CD4-positive, CD25-positive, alpha-beta regulatory T cell (primary cell): Measurements from ENCODE around the gene PTER. TPM values are rescaled to one million over a fixed set of nuclear protein-coding genes. Genes with fewer than 3 reads are reported as not detected.

ENCODE experiments used
- ATAC-seq, 2 donors: fragments of 150-1000 bp; cut with Tn5 transposase; one replicate each; pipeline ENCODE4 v1.10.0; 2021; ENCODE audit warnings: low read depth in 2 of 2, moderate number of reproducible peaks in 2 of 2, moderate library complexity in 1 of 2
- DNase-seq, 3 donors: peaks; one replicate each; pipeline versions ENCODE4 v3.0.0 to v3.0.0-alpha.2; 2012 to 2022; ENCODE audit warnings: mixed read lengths in 1 of 3
- H3K27ac ChIP-seq: one replicate; pipeline ENCODE4 v1.7.0; 2013; ENCODE audit warnings: mild to moderate bottlenecking, low read length; ENCODE audit not compliant: insufficient read depth, poor library complexity, severe bottlenecking
- H3K27me3 ChIP-seq: one replicate; pipeline ENCODE4 v1.7.0; 2013; ENCODE audit warnings: low read length; ENCODE audit not compliant: control insufficient read depth, insufficient read depth
- H3K36me3 ChIP-seq: one replicate; pipeline ENCODE4 v1.7.0; 2013; ENCODE audit warnings: mild to moderate bottlenecking, low read length, moderate library complexity; ENCODE audit not compliant: control insufficient read depth, insufficient read depth
- H3K4me1 ChIP-seq: 2 replicates; pipeline ENCODE4 v1.7.0; 2013; ENCODE audit warnings: mild to moderate bottlenecking, low read length; ENCODE audit not compliant: insufficient read depth, control insufficient read depth, poor library complexity, severe bottlenecking
- H3K4me3 ChIP-seq: one replicate; pipeline ENCODE4 v1.7.0; 2013; ENCODE audit warnings: low read depth, mild to moderate bottlenecking, low read length, moderate library complexity
- H3K9me3 ChIP-seq, 2 experiments: 1 replicate in 1 of 2; 2 replicates in 1 of 2; pipeline ENCODE4 v1.7.0; 2013; ENCODE audit warnings: low read length in 2 of 2, mild to moderate bottlenecking in 1 of 2, moderate library complexity in 1 of 2; ENCODE audit not compliant: control insufficient read depth in 2 of 2
- H3K27ac Mint-ChIP-seq, 3 donors: one replicate each; pipeline ENCODE4 v1.8.0; 2020 to 2022; ENCODE audit warnings: mild to moderate bottlenecking in 3 of 3, mixed read lengths in 3 of 3, moderate library complexity in 2 of 3
- H3K27me3 Mint-ChIP-seq: one replicate; pipeline ENCODE4 v1.8.0; 2022; ENCODE audit warnings: mild to moderate bottlenecking, mixed read lengths
- H3K36me3 Mint-ChIP-seq: one replicate; pipeline ENCODE4 v1.8.0; 2020; ENCODE audit warnings: mixed read lengths
- H3K4me1 Mint-ChIP-seq, 4 donors: one replicate each; pipeline ENCODE4 v1.8.0; 2020 to 2022; ENCODE audit warnings: mixed read lengths in 4 of 4, mild to moderate bottlenecking in 1 of 4
- H3K4me3 Mint-ChIP-seq, 4 donors: one replicate each; pipeline ENCODE4 v1.8.0; 2020 to 2022; ENCODE audit warnings: mild to moderate bottlenecking in 4 of 4, mixed read lengths in 4 of 4, moderate library complexity in 3 of 4
- H3K9me3 Mint-ChIP-seq, 7 donors: one replicate each; pipeline ENCODE4 v1.8.0; 2020 to 2022; ENCODE audit warnings: mixed read lengths in 7 of 7, mild to moderate bottlenecking in 3 of 7, moderate library complexity in 2 of 7
- polyA plus RNA-seq, 4 donors: library from polyadenylated mRNA; unstranded; fragments of 300-500 nt; fragmentation: Illumina TruSeq; gene quantifications; one replicate each; pipeline ENCODE4 v1.2.3, GENCODE V29; 2021
- total RNA-seq: library from RNA; stranded (reverse); gene quantifications from one replicate; pipeline ENCODE4 v1.2.3, GENCODE V29; 2022

The PTER gene
- total and polyA plus RNA-seq, 5 donors from 2014 or later: 17.8 to 38.4 (median 26.2) TPM

GRCh38 chr10:16442914-16443313, 6.1 kb downstream of the PTER start:
- Mint-ChIP-seq H3K4me1 (peaks cover 32 to 66% (median 50%) of the 10 kb centered on the region in 4 donors), H3K27me3 (no peaks in the 10 kb centered on the region), H3K9me3 (no peaks in the 10 kb centered on the region), H3K27ac (peak overlapping the region in 2 of 3 donors; percentile 38 to 82), H3K36me3 (peaks cover 26% of the 10 kb centered on the region), H3K4me3 (no peak overlapping the region)
- no peak overlapping the region for H3K4me3 ChIP-seq
- no peak for DNase-seq
- H3K27me3 ChIP-seq: no peaks in the 10 kb centered on the region
- H3K4me1 ChIP-seq: peaks cover 45% of the 10 kb centered on the region
- H3K27ac ChIP-seq: no peak overlapping the region
- ATAC-seq: no peak
- H3K9me3 ChIP-seq: no peaks in the 10 kb centered on the region
- H3K36me3 ChIP-seq: peaks cover 20% of the 10 kb centered on the region

- Histone ChIP-seq H3K4me1 (peaks cover 19% of the 10 kb centered on the region), H3K36me3 (peaks cover 25% of the 10 kb centered on the region), H3K4me3 (no peak overlapping the region), H3K9me3 (no peaks in the 10 kb centered on the region), H3K27ac (no peak overlapping the region), H3K27me3 (no peaks in the 10 kb centered on the region)
- Mint-ChIP-seq H3K4me3 (peak overlapping the region in 1 of 4 donors; percentile 3), H3K9me3 (no peaks in the 10 kb centered on the region), H3K27me3 (no peaks in the 10 kb centered on the region), H3K36me3 (peaks cover 24% of the 10 kb centered on the region), H3K4me1 (peaks cover 27 to 58% (median 43%) of the 10 kb centered on the region in 4 donors), H3K27ac (no peak overlapping the region)
- ATAC-seq (no peak), DNase-seq (no peak)
These were observed 9.1 kb downstream of the PTER start for GRCh38 chr10:16445770-16446469.

- Mint-ChIP-seq H3K4me1 (peaks cover 12 to 40% (median 28%) of the 10 kb centered on the region in 4 donors), H3K27ac (no peak overlapping the region), H3K36me3 (peaks cover 16% of the 10 kb centered on the region), H3K27me3 (no peaks in the 10 kb centered on the region), H3K4me3 (no peak overlapping the region), H3K9me3 (no peaks in the 10 kb centered on the region)
- Histone ChIP-seq H3K36me3 (peaks cover 21% of the 10 kb centered on the region), H3K27ac (no peak overlapping the region), H3K4me3 (no peak overlapping the region), H3K9me3 (no peaks in the 10 kb centered on the region), H3K4me1 (peaks cover 9% of the 10 kb centered on the region), H3K27me3 (no peaks in the 10 kb centered on the region)
- ATAC-seq: no peak
- no peak for DNase-seq
These were observed 12.6 kb downstream of the PTER start for GRCh38 chr10:16449454-16449853.

- H3K27ac Mint-ChIP-seq: peak overlapping the region in 1 of 3 donors; percentile 75
- no peak overlapping the region for H3K4me3 ChIP-seq
These were observed 21.6 kb downstream of the PTER start for GRCh38 chr10:16458166-16458955.

GRCh38 chr10:16459423-16459939, 22.7 kb downstream of the PTER start:
- H3K27ac Mint-ChIP-seq: no peak overlapping the region
- no peak for ATAC-seq

More at GRCh38 chr10:16458166-16458955, 21.6 kb downstream of the PTER start:
- Mint-ChIP-seq H3K9me3 (no peaks in the 10 kb centered on the region), H3K4me3 (no peak overlapping the region), H3K27me3 (no peaks in the 10 kb centered on the region), H3K36me3 (peaks cover 17% of the 10 kb centered on the region), H3K4me1 (peaks cover 6 to 27% (median 25%) of the 10 kb centered on the region in 4 donors)
- no peaks in the 10 kb centered on the region for H3K36me3 ChIP-seq
- H3K27me3 ChIP-seq: no peaks in the 10 kb centered on the region
- DNase-seq (no peak), ATAC-seq (no peak)
- no peaks in the 10 kb centered on the region for H3K4me1 ChIP-seq
- no peaks in the 10 kb centered on the region for H3K9me3 ChIP-seq
- H3K27ac ChIP-seq: no peak overlapping the region

GRCh38 chr10:16466001-16466400, 29.2 kb downstream of the PTER start:
- no peak overlapping the region for H3K4me3 ChIP-seq
- ATAC-seq (no peak), DNase-seq (no peak)
- Mint-ChIP-seq H3K4me1 (peaks cover 16 to 42% (median 30%) of the 10 kb centered on the region in 4 donors), H3K27ac (peak overlapping the region in 1 of 3 donors; percentile 2), H3K4me3 (no peak overlapping the region), H3K27me3 (no peaks in the 10 kb centered on the region), H3K9me3 (no peaks in the 10 kb centered on the region), H3K36me3 (peaks cover 35% of the 10 kb centered on the region)
- H3K9me3 ChIP-seq: no peaks in the 10 kb centered on the region
- H3K36me3 ChIP-seq: peaks cover 11% of the 10 kb centered on the region
- H3K27me3 ChIP-seq: no peaks in the 10 kb centered on the region
- no peaks in the 10 kb centered on the region for H3K4me1 ChIP-seq
- H3K27ac ChIP-seq: no peak overlapping the region

More at GRCh38 chr10:16459423-16459939, 22.7 kb downstream of the PTER start:
- H3K36me3 Mint-ChIP-seq: peaks cover 26% of the 10 kb centered on the region
- H3K27me3 ChIP-seq: no peaks in the 10 kb centered on the region
- H3K9me3 Mint-ChIP-seq: no peaks in the 10 kb centered on the region
- H3K4me1 ChIP-seq: no peaks in the 10 kb centered on the region
- H3K9me3 ChIP-seq: no peaks in the 10 kb centered on the region
- no peaks in the 10 kb centered on the region for H3K27me3 Mint-ChIP-seq
- peaks cover 6% of the 10 kb centered on the region for H3K36me3 ChIP-seq
- no peak overlapping the region for H3K4me3 Mint-ChIP-seq
- H3K27ac ChIP-seq: no peak overlapping the region
- H3K4me3 ChIP-seq: no peak overlapping the region
- DNase-seq: no peak
- H3K4me1 Mint-ChIP-seq: peaks cover 6 to 33% (median 26%) of the 10 kb centered on the region in 4 donors

GRCh38 chr10:16470747-16471146, 33.9 kb downstream of the PTER start:
- Mint-ChIP-seq H3K27me3 (no peaks in the 10 kb centered on the region), H3K4me3 (peak overlapping the region in 1 of 4 donors; percentile 32), H3K27ac (peak overlapping the region in 2 of 3 donors; percentile 3 to 23), H3K4me1 (peaks cover 19 to 37% (median 26%) of the 10 kb centered on the region in 4 donors), H3K36me3 (peaks cover 27% of the 10 kb centered on the region), H3K9me3 (no peaks in the 10 kb centered on the region)
- no peaks in the 10 kb centered on the region for H3K9me3 ChIP-seq
- DNase-seq (peak in 1 of 3 donors; percentile 17), ATAC-seq (no peak)
- no peaks in the 10 kb centered on the region for H3K27me3 ChIP-seq
- H3K36me3 ChIP-seq: peaks cover 4% of the 10 kb centered on the region
- no peak overlapping the region for H3K27ac ChIP-seq
- H3K4me3 ChIP-seq: no peak overlapping the region
- H3K4me1 ChIP-seq: no peaks in the 10 kb centered on the region
